Natural killer cell (primary cell): ENCODE measurements around the gene NFATC3. TPM values are rescaled to one million over a fixed set of nuclear protein-coding genes. Genes with fewer than 3 reads are reported as not detected.
A peak's percentile ranks its signal among the peaks of the same experiment; 100 is the strongest.

Source experiments
- ATAC-seq, 3 donors: fragments of 150-1000 bp in 2 of 3; fragments of 200-7000 bp in 1 of 3; cut with Tn5 transposase; 1 replicate in 1 of 3; 2 replicates in 2 of 3; pipeline ENCODE4 v1.10.0; 2021; ENCODE audit warnings: mild to moderate bottlenecking in 2 of 3, moderate library complexity in 2 of 3
- DNase-seq, 2 donors: peaks; one replicate each; pipeline versions ENCODE4 v3.0.0 to v3.0.0-alpha.2; 2013 to 2021; ENCODE audit warnings: mixed read lengths in 1 of 2
- H3K27ac ChIP-seq: one replicate; pipeline ENCODE4 v1.5.1; 2013; ENCODE audit warnings: mild to moderate bottlenecking, low read length
- H3K27me3 ChIP-seq: one replicate; pipeline ENCODE4 v1.6.1; 2013; ENCODE audit warnings: low read length; ENCODE audit not compliant: control insufficient read depth, insufficient read depth
- H3K36me3 ChIP-seq: one replicate; pipeline ENCODE4 v1.6.1; 2013; ENCODE audit warnings: low read length; ENCODE audit not compliant: control insufficient read depth, insufficient read depth
- H3K4me1 ChIP-seq: one replicate; pipeline ENCODE4 v1.6.1; 2013; ENCODE audit warnings: low read length; ENCODE audit not compliant: control insufficient read depth, insufficient read depth
- H3K4me3 ChIP-seq: one replicate; pipeline ENCODE4 v1.5.1; 2013; ENCODE audit warnings: low read length
- H3K9me3 ChIP-seq: one replicate; pipeline ENCODE4 v1.6.1; 2013; ENCODE audit warnings: low read length; ENCODE audit not compliant: control insufficient read depth, insufficient read depth
- H3K27ac Mint-ChIP-seq, 2 donors: one replicate each; pipeline ENCODE4 v1.8.0; 2022; ENCODE audit warnings: mild to moderate bottlenecking in 2 of 2, mixed read lengths in 2 of 2, moderate library complexity in 1 of 2
- H3K27me3 Mint-ChIP-seq, 2 donors: one replicate each; pipeline ENCODE4 v1.8.0; 2022; ENCODE audit warnings: low read depth in 2 of 2, mixed read lengths in 2 of 2
- H3K36me3 Mint-ChIP-seq: one replicate; pipeline ENCODE4 v1.8.0; 2022; ENCODE audit warnings: mixed read lengths
- H3K4me1 Mint-ChIP-seq, 2 donors: one replicate each; pipeline ENCODE4 v1.8.0; 2022; ENCODE audit warnings: mixed read lengths in 2 of 2
- H3K4me3 Mint-ChIP-seq: one replicate; pipeline ENCODE4 v1.8.0; 2022; ENCODE audit warnings: mild to moderate bottlenecking, moderate library complexity, mixed read lengths
- H3K9me3 Mint-ChIP-seq, 2 donors: one replicate each; pipeline ENCODE4 v1.8.0; 2022; ENCODE audit warnings: mixed read lengths in 2 of 2
- WGBS: methylation state at CpG from one replicate; pipeline ENCODE4 v1.1.7; 2013; ENCODE audit warnings: missing lambda C conversion rate; ENCODE audit not compliant: insufficient coverage; 5-methylcytosine and 5-hydroxymethylcytosine counted together
- intact Hi-C: fragments of 100-400 bp; cut with micrococcal nuclease; formaldehyde crosslinking; loops from one replicate; pipeline ENCODE4 v1.14.2; 2022
- total RNA-seq, 4 donors: library from RNA; stranded (reverse); fragments of 120-200 nt in 1 of 4; gene quantifications; one replicate each; pipeline versions ENCODE4 v1.2.3 to v1.2.4, GENCODE V29; 2013 to 2022
- TF ChIP-seq, protein P1 (sequence below): fragments of 200-600 bp; IDR thresholded peaks from one replicate; pipeline ENCODE4 v1.8.0; 2022; ENCODE audit warnings: antibody characterized with exemption

The NFATC3 gene
- total RNA-seq, 3 donors from 2014 or later (not counting 1 experiment from before 2014, with no cell fraction given), result 241 to 282 (median 263) TPM

DNA sequence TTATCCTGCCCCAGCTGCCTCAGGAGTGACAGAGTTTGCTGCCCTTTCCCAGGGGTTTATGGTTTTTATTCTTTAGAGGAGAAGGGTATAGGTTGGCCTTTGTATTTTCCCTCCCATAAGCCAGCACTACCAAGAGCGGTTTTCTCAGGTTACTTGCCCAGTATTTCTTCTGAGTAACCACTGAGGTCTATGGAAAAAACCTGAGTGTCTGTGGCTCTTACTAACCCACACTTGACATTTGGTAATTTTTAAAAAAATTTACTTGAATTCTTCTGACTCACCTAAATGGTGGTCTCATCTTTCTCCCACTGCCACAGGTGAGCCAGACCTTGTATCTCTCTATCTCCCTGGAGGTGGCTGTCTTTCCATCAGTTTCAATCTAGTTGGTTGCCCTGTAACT is 185.2 kb downstream of the NFATC3 start:
- H3K4me3 ChIP-seq, result no peak overlapping the region
- TF ChIP-seq, protein P1, sequence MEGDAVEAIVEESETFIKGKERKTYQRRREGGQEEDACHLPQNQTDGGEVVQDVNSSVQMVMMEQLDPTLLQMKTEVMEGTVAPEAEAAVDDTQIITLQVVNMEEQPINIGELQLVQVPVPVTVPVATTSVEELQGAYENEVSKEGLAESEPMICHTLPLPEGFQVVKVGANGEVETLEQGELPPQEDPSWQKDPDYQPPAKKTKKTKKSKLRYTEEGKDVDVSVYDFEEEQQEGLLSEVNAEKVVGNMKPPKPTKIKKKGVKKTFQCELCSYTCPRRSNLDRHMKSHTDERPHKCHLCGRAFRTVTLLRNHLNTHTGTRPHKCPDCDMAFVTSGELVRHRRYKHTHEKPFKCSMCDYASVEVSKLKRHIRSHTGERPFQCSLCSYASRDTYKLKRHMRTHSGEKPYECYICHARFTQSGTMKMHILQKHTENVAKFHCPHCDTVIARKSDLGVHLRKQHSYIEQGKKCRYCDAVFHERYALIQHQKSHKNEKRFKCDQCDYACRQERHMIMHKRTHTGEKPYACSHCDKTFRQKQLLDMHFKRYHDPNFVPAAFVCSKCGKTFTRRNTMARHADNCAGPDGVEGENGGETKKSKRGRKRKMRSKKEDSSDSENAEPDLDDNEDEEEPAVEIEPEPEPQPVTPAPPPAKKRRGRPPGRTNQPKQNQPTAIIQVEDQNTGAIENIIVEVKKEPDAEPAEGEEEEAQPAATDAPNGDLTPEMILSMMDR, result no peak
- H3K36me3 ChIP-seq, result peaks cover 20% of the 10 kb centered on the region
- no CpG with 5 or more reads among the region's 1 CpG for WGBS
- H3K27me3 ChIP-seq, result no peaks in the 10 kb centered on the region
- Mint-ChIP-seq H3K27ac (peak overlapping the region; percentile 42 to 59), H3K9me3 (no peaks in the 10 kb centered on the region), H3K4me1 (peaks cover 12 to 33% of the 10 kb centered on the region in 2 donors), H3K27me3 (no peaks in the 10 kb centered on the region), H3K36me3 (no peaks in the 10 kb centered on the region), H3K4me3 (no peak overlapping the region)
- ATAC-seq, result peak in 1 of 3 donors; percentile 23
- no peaks in the 10 kb centered on the region for H3K9me3 ChIP-seq
- H3K4me1 ChIP-seq, result peaks cover 55% of the 10 kb centered on the region
- H3K27ac ChIP-seq, result no peak overlapping the region
- DNase-seq, result peak in 1 of 2 donors; percentile 38
- intact Hi-C loops, result no loop called here

DNA sequence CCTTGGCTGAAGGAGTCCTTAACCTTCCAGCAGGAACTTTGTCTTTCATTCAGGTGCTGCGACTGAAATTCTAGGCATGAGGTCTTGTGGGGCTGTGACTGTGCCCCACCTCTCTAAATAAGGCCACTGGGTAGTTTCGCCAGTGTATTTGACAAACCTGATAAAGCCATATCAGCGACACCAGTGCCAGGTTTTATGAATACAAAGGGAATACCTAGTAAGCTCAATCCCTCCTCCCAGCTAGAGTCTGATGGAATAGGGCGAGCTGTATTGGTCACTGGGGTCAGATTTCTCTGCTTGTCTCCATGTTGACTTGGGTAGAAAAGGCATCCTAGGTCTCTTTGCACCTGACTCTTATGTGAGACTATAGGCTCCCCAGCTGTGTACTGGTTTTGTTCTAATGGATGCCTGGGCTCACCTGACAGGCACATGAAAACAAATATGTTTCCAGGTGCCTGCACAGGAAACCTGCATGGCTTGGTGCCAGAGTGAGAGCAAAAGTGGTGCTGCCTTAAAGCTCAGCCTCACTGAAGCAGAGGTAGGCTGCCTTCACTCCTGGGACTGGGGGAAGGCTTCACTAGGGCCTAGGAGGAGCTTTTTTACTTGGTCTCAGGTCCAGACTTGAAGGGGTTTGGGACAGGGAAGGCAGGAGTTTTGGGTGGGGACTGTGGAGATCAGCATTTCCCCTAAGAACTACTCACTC is 187.5 kb downstream of the NFATC3 start:
- Mint-ChIP-seq H3K4me1 (peaks cover 15 to 37% of the 10 kb centered on the region in 2 donors), H3K27ac (peak overlapping the region; percentile 62 to 67), H3K36me3 (no peaks in the 10 kb centered on the region), H3K4me3 (no peak overlapping the region), H3K27me3 (no peaks in the 10 kb centered on the region), H3K9me3 (no peaks in the 10 kb centered on the region)
- Histone ChIP-seq H3K27me3 (no peaks in the 10 kb centered on the region), H3K4me1 (peaks cover 57% of the 10 kb centered on the region), H3K4me3 (no peak overlapping the region), H3K36me3 (peaks cover 20% of the 10 kb centered on the region), H3K9me3 (no peaks in the 10 kb centered on the region), H3K27ac (no peak overlapping the region)
- 95% methylated on average over 4 of the region's 4 CpGs for WGBS
- intact Hi-C loops, result no loop called here
- TF ChIP-seq, protein P1, result no peak
- ATAC-seq (no peak), DNase-seq (peak in 1 of 2 donors; percentile 86)

DNA sequence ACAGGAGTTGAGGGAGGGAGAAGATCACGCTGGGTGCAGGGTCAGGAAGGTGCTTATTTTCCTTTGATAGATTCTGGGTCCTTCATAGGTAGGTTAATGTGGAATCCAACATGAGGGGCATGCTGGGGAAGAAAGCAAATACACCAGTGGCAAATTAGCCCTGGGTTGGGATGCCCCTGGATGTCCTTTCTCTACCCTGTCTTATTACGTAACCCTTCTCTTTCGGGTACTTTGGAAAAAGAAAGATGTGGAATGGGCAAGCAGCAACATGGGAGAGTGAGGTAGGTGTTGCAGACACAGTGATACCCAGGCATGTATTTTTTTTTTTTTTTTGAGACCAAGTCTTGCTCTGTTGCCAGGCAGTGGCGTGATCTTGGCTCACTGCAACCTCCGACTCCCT is 188.3 kb downstream of the NFATC3 start:
- 98% methylated on average over 5 of the region's 5 CpGs for WGBS
- H3K4me1 Mint-ChIP-seq, result peaks cover 15 to 32% of the 10 kb centered on the region in 2 donors
- no peaks in the 10 kb centered on the region for H3K36me3 Mint-ChIP-seq
- H3K4me3 ChIP-seq, result no peak overlapping the region
- no peaks in the 10 kb centered on the region for H3K9me3 Mint-ChIP-seq
- no peak overlapping the region for H3K27ac ChIP-seq
- ATAC-seq (no peak), DNase-seq (no peak)
- peak overlapping the region; percentile 62 to 67 for H3K27ac Mint-ChIP-seq
- H3K9me3 ChIP-seq, result no peaks in the 10 kb centered on the region
- TF ChIP-seq, protein P1, result no peak
- peaks cover 14% of the 10 kb centered on the region for H3K36me3 ChIP-seq
- no peaks in the 10 kb centered on the region for H3K27me3 Mint-ChIP-seq
- peak overlapping the region; percentile 28 for H3K4me3 Mint-ChIP-seq
- H3K4me1 ChIP-seq, result peaks cover 57% of the 10 kb centered on the region
- no peaks in the 10 kb centered on the region for H3K27me3 ChIP-seq
- intact Hi-C loops, result no loop called here

DNA sequence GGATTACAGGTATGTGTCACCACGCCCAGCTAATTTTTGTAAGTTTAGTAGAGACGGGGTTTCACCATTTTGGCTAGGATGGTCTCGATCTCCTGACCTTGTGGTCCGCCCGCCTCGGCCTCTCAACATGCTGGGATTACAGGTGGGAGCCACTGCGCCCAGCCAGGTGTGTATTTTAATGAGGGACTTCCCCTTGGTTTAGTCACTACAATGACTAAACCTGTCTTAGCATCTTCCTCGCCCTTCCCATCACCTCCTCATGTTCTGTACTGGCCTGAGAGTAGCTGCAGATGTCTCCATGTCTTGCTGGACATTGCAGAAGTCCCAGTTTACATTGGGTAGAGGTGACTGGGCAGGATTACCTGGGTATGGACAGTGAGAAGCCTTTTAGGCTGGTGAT is 188.7 kb downstream of the NFATC3 start:
- no peak overlapping the region for H3K4me3 Mint-ChIP-seq
- Histone ChIP-seq H3K4me1 (peaks cover 57% of the 10 kb centered on the region), H3K36me3 (peaks cover 14% of the 10 kb centered on the region), H3K9me3 (no peaks in the 10 kb centered on the region), H3K27ac (peak overlapping the region; percentile 66), H3K4me3 (no peak overlapping the region), H3K27me3 (no peaks in the 10 kb centered on the region)
- intact Hi-C loops, result no loop called here
- no peak for ATAC-seq
- H3K27ac Mint-ChIP-seq, result peak overlapping the region in 1 of 2 donors; percentile 40
- DNase-seq, result no peak
- WGBS, result 93% methylated on average over 8 of the region's 8 CpGs
- TF ChIP-seq, protein P1, result no peak
- no peaks in the 10 kb centered on the region for H3K27me3 Mint-ChIP-seq
- H3K36me3 Mint-ChIP-seq, result no peaks in the 10 kb centered on the region
- peaks cover 15 to 31% of the 10 kb centered on the region in 2 donors for H3K4me1 Mint-ChIP-seq
- H3K9me3 Mint-ChIP-seq, result no peaks in the 10 kb centered on the region
